SU-DHL-6 (cell line): ENCODE measurements around the gene KCNA4.

Experiments
- H2AFZ ChIP-seq: fragments of 200-600 bp; sonication (generic); 2 replicates; pipeline ENCODE4 v1.6.1; 2014; ENCODE audit warnings: low read depth, mild to moderate bottlenecking, moderate library complexity, mixed read lengths, antibody characterized with exemption, low read length; ENCODE audit not compliant: severe bottlenecking
- H3F3A ChIP-seq: fragments of 200-600 bp; shearing (Covaris generic); 2 replicates; pipeline ENCODE4 v1.6.0; 2016; ENCODE audit warnings: antibody characterized with exemption, mild to moderate bottlenecking; ENCODE audit not compliant: insufficient read depth
- H3K27ac ChIP-seq: fragments of 200-600 bp; sonication (generic); 2 replicates; pipeline ENCODE4 v1.5.1; 2016; ENCODE audit warnings: low read depth, mild to moderate bottlenecking, low read length, moderate library complexity, mixed read lengths
- H3K27me3 ChIP-seq: fragments of 200-600 bp; sonication (generic), shearing (Covaris generic); 2 replicates; pipeline ENCODE4 v1.6.0; 2014; ENCODE audit warnings: mild to moderate bottlenecking, low read length
- H3K36me3 ChIP-seq: fragments of 200-600 bp; sonication (generic); 2 replicates; pipeline ENCODE4 v1.6.1; 2014; ENCODE audit warnings: mild to moderate bottlenecking, low read length, mixed read lengths
- H3K4me2 ChIP-seq: fragments of 300-600, 200-600 bp; shearing (Covaris generic), sonication (generic); 2 replicates; pipeline ENCODE4 v1.6.0; 2014; ENCODE audit warnings: low read length, low read depth, mild to moderate bottlenecking; ENCODE audit not compliant: poor library complexity, severe bottlenecking
- H3K4me3 ChIP-seq: fragments of 200-600 bp; sonication (generic); 2 replicates; pipeline ENCODE4 v1.5.1; 2014; ENCODE audit warnings: antibody characterized with exemption, low read length, mild to moderate bottlenecking, mixed read lengths; ENCODE audit not compliant: insufficient read depth, poor library complexity, severe bottlenecking
- H3K79me2 ChIP-seq: fragments of 200-600 bp; sonication (generic); 2 replicates; pipeline ENCODE4 v1.6.1; 2014; ENCODE audit warnings: mild to moderate bottlenecking, low read length, moderate library complexity; ENCODE audit not compliant: insufficient read depth
- H3K9ac ChIP-seq: fragments of 200-600 bp; sonication (generic); 2 replicates; pipeline ENCODE4 v1.7.0; 2014; ENCODE audit warnings: mild to moderate bottlenecking, low read length
- H3K9me2 ChIP-seq: fragments of 200-600 bp; sonication (generic); replicated peaks from 2 replicates; pipeline ENCODE4 v1.6.1; 2014; ENCODE audit warnings: low read length; ENCODE audit not compliant: insufficient read depth
- H3K9me3 ChIP-seq: fragments of 200-600 bp; sonication (generic); 2 replicates; pipeline ENCODE4 v1.6.1; 2014; ENCODE audit warnings: low read length, mixed read lengths; ENCODE audit not compliant: insufficient read depth
- H4K20me1 ChIP-seq: fragments of 200-600 bp; sonication (generic); 2 replicates; pipeline ENCODE4 v1.6.1; 2014; ENCODE audit warnings: low read depth, mild to moderate bottlenecking, antibody characterized with exemption, low read length, moderate library complexity, mixed read lengths
- CTCF ChIP-seq: fragments of 200-600 bp; sonication (generic); IDR thresholded peaks from one replicate; pipeline ENCODE4 v1.5.1; 2017; ENCODE audit warnings: antibody characterized with exemption, mild to moderate bottlenecking, low read length, moderate library complexity; ENCODE audit not compliant: insufficient read depth, poor library complexity, severe bottlenecking
- EZH2phosphoT487 ChIP-seq: fragments of 200-600 bp; sonication (generic), shearing (Covaris generic); conservative IDR thresholded peaks from 2 replicates; pipeline ENCODE4 v1.6.1; 2018; ENCODE audit warnings: mild to moderate bottlenecking, antibody characterized with exemption, low read length, moderate library complexity, mixed read lengths

The KCNA4 gene

GRCh38 chr11:30012346-30012745 lies 4.5 kb downstream of the KCNA4 start:
- TF ChIP-seq CTCF (no peak), EZH2phosphoT487 (no peak)
- H3K36me3 ChIP-seq, result no peaks in the 10 kb centered on the region
- H3K4me3 ChIP-seq, result no peak overlapping the region
- H3K9ac ChIP-seq, result no peak overlapping the region
- H3K9me3 ChIP-seq, result no peaks in the 10 kb centered on the region
- no peak overlapping the region for H3K4me2 ChIP-seq
- no peaks in the 10 kb centered on the region for H4K20me1 ChIP-seq
- no peaks in the 10 kb centered on the region for H3K9me2 ChIP-seq
- H3K27ac ChIP-seq, result no peak overlapping the region
- H3F3A ChIP-seq, result no peaks in the 10 kb centered on the region
- H2AFZ ChIP-seq, result no peak overlapping the region
- no peaks in the 10 kb centered on the region for H3K79me2 ChIP-seq
- no peaks in the 10 kb centered on the region for H3K27me3 ChIP-seq

GRCh38 chr11:30009060-30009459 lies 7.8 kb downstream of the KCNA4 start:
- no peak overlapping the region for H3K4me3 ChIP-seq
- no peak overlapping the region for H3K27ac ChIP-seq
- H3F3A ChIP-seq, result no peaks in the 10 kb centered on the region
- H3K27me3 ChIP-seq, result no peaks in the 10 kb centered on the region
- no peak overlapping the region for H3K9ac ChIP-seq
- no peaks in the 10 kb centered on the region for H3K79me2 ChIP-seq
- H3K9me2 ChIP-seq, result no peaks in the 10 kb centered on the region
- no peaks in the 10 kb centered on the region for H3K9me3 ChIP-seq
- no peaks in the 10 kb centered on the region for H4K20me1 ChIP-seq
- H2AFZ ChIP-seq, result no peak overlapping the region
- H3K4me2 ChIP-seq, result no peak overlapping the region
- no peak for TF ChIP-seq EZH2phosphoT487
- no peak for TF ChIP-seq CTCF
- no peaks in the 10 kb centered on the region for H3K36me3 ChIP-seq

- H3K27me3 ChIP-seq, result no peaks in the 10 kb centered on the region
- no peak overlapping the region for H3K9ac ChIP-seq
- H2AFZ ChIP-seq, result no peak overlapping the region
- H3K9me2 ChIP-seq, result no peaks in the 10 kb centered on the region
- no peaks in the 10 kb centered on the region for H3K36me3 ChIP-seq
- H4K20me1 ChIP-seq, result no peaks in the 10 kb centered on the region
- H3K27ac ChIP-seq, result no peak overlapping the region
- H3K9me3 ChIP-seq, result no peaks in the 10 kb centered on the region
- H3K79me2 ChIP-seq, result no peaks in the 10 kb centered on the region
- H3K4me2 ChIP-seq, result no peak overlapping the region
- no peaks in the 10 kb centered on the region for H3F3A ChIP-seq
- no peak overlapping the region for H3K4me3 ChIP-seq
- TF ChIP-seq EZH2phosphoT487 (no peak), CTCF (no peak)
Measured at GRCh38 chr11:30006876-30007275, 10.0 kb downstream of the KCNA4 start.
